ENCODE results near the gene TET3. TPM values are rescaled to one million over a fixed set of nuclear protein-coding genes. Genes with fewer than 3 reads are reported as not detected.

Gene TET3
- total RNA-seq, 2 donors from 2014 or later = 23.5 to 26.3 TPM

GRCh38 chr2:73987948-73988700 lies 3.4 kb downstream of the TET3 start:
- H3K36me3 Mint-ChIP-seq (ENCODE audit: low read depth) = peaks cover 40% of the 10 kb centered on the region
- no peak overlapping the region for H3K27ac Mint-ChIP-seq
- H3K27me3 Mint-ChIP-seq (ENCODE audit: insufficient read depth) = peaks cover 4% of the 10 kb centered on the region
- peak overlapping the region; percentile 69 for H3K4me3 Mint-ChIP-seq
- peaks cover 45% of the 10 kb centered on the region for H3K4me1 Mint-ChIP-seq
- Histone ChIP-seq H3K9ac (ENCODE audit: extremely low read depth, low read length, poor library complexity, severe bottlenecking) (no peak overlapping the region), H3K4me3 (ENCODE audit: low read length) (peak overlapping the region; percentile 83), H3K36me3 (ENCODE audit: control insufficient read depth, insufficient read depth, low read length) (peaks cover 29% of the 10 kb centered on the region), H3K4me1 (ENCODE audit: control insufficient read depth, insufficient read depth, low read length) (peaks cover 20% of the 10 kb centered on the region), H3K9me3 (ENCODE audit: control insufficient read depth, low read length) (no peaks in the 10 kb centered on the region), H3K27ac (ENCODE audit: low read depth, low read length) (no peak overlapping the region), H3K27me3 (ENCODE audit: control insufficient read depth, insufficient read depth, low read length, poor library complexity, severe bottlenecking) (peaks cover 2% of the 10 kb centered on the region)
- 53 to 78% methylated on average over 3 to 10 of the region's 10 CpGs for WGBS, 2 experiments (ENCODE audit: insufficient coverage in 1 of 2, insufficient read length in 1 of 2)
- TF ChIP-seq CTCF (conservative IDR thresholded peaks at IDR 0.05) = no peak
- DNase-seq = no peak
- H3K9me3 Mint-ChIP-seq = no peaks in the 10 kb centered on the region

- H3K36me3 ChIP-seq (ENCODE audit: control insufficient read depth, insufficient read depth, low read length) = peaks cover 31% of the 10 kb centered on the region
- H3K27me3 ChIP-seq (ENCODE audit: control insufficient read depth, insufficient read depth, low read length, poor library complexity, severe bottlenecking) = no peaks in the 10 kb centered on the region
- H3K36me3 Mint-ChIP-seq (ENCODE audit: low read depth) = peaks cover 46% of the 10 kb centered on the region
- H3K4me1 ChIP-seq (ENCODE audit: control insufficient read depth, insufficient read depth, low read length) = peaks cover 15% of the 10 kb centered on the region
- H3K27ac ChIP-seq (ENCODE audit: low read depth, low read length) = no peak overlapping the region
- peaks cover 45% of the 10 kb centered on the region for H3K4me1 Mint-ChIP-seq
- H3K27ac Mint-ChIP-seq = no peak overlapping the region
- H3K27me3 Mint-ChIP-seq (ENCODE audit: insufficient read depth) = no peaks in the 10 kb centered on the region
- WGBS, 2 experiments (ENCODE audit: insufficient coverage in 1 of 2, insufficient read length in 1 of 2) = 90 to 94% methylated on average over 2 of the region's 2 CpGs
- H3K4me3 ChIP-seq (ENCODE audit: low read length) = no peak overlapping the region
- DNase-seq = no peak
- H3K9me3 Mint-ChIP-seq = no peaks in the 10 kb centered on the region
- no peak overlapping the region for H3K4me3 Mint-ChIP-seq
- H3K9me3 ChIP-seq (ENCODE audit: control insufficient read depth, low read length) = no peaks in the 10 kb centered on the region
- no peak overlapping the region for H3K9ac ChIP-seq (ENCODE audit: extremely low read depth, low read length, poor library complexity, severe bottlenecking)
- TF ChIP-seq CTCF (conservative IDR thresholded peaks at IDR 0.05) = no peak
Measured at GRCh38 chr2:73989972-73990371, 5.3 kb downstream of the TET3 start.

GRCh38 chr2:73990531-73990930 lies 5.8 kb downstream of the TET3 start:
- Histone ChIP-seq H3K4me3 (ENCODE audit: low read length) (no peak overlapping the region), H3K27ac (ENCODE audit: low read depth, low read length) (no peak overlapping the region), H3K27me3 (ENCODE audit: control insufficient read depth, insufficient read depth, low read length, poor library complexity, severe bottlenecking) (no peaks in the 10 kb centered on the region), H3K9me3 (ENCODE audit: control insufficient read depth, low read length) (no peaks in the 10 kb centered on the region), H3K4me1 (ENCODE audit: control insufficient read depth, insufficient read depth, low read length) (peaks cover 15% of the 10 kb centered on the region), H3K9ac (ENCODE audit: extremely low read depth, low read length, poor library complexity, severe bottlenecking) (no peak overlapping the region), H3K36me3 (ENCODE audit: control insufficient read depth, insufficient read depth, low read length) (peaks cover 36% of the 10 kb centered on the region)
- Mint-ChIP-seq H3K27ac (no peak overlapping the region), H3K36me3 (ENCODE audit: low read depth) (peaks cover 46% of the 10 kb centered on the region), H3K4me1 (peaks cover 45% of the 10 kb centered on the region), H3K9me3 (no peaks in the 10 kb centered on the region), H3K27me3 (ENCODE audit: insufficient read depth) (no peaks in the 10 kb centered on the region), H3K4me3 (no peak overlapping the region)
- no peak for TF ChIP-seq CTCF (conservative IDR thresholded peaks at IDR 0.05)
- DNase-seq = no peak
- 100% methylated on average over 1 of the region's 1 CpG for WGBS, 2 experiments (ENCODE audit: insufficient coverage in 1 of 2, insufficient read length in 1 of 2)
